Cortex of kidney (tissue), 1 donor: ENCODE data around the gene TGM2.

ENCODE experiments used
- DNase-seq: peaks from one replicate; lab custom pipeline; 2025; lab: John Stamatoyannopoulos, UW

Gene TGM2

DNA sequence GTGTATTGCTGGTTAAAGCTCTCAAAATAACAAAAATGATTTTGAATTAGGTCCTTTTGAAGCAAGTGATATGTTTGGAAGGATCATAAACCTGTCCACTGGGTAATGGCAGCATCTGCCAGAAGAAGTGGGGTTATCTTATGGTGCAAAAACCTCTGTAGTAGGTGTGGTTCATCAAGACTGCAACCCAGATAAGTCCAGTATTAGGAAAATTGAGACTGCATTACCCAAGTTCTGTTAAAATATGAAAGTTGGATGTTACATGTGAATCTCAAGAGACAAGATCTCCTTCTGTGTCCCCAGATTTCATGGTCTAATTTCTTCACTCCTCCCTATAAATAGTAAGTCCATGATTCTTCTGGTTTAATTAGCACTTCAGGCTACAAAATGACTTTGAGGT is 72.2 kb downstream of the TGM2 start:
- DNase-seq, result no peak

DNA sequence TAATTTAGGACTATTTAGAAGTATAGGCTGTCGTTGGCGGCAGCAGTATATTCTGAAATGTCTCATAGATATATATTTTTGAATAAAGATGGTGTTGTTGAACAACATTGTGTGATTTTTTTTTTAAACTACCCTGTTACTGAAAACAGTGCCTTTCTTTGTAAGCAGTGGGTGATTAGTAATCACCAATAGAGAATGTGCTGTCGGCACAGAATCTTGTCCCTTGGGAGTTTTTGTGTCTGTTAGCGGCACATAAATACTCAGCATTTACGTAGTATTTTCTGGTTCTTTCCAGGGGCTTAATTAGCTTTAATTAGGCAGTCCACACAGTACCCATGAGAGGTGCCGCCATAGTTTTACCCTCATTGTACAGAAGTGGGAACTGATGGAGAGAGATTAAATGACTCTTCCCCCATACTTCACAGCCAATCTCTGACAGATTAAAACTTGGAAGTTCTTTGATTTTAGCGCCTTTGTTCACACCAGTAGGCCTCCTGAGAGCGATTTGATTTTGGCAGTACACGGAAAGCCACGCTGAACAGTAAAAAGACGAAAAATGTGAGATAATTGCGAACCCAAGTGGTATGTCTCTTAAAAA is 72.7 kb downstream of the TGM2 start:
- no peak for DNase-seq

DNA sequence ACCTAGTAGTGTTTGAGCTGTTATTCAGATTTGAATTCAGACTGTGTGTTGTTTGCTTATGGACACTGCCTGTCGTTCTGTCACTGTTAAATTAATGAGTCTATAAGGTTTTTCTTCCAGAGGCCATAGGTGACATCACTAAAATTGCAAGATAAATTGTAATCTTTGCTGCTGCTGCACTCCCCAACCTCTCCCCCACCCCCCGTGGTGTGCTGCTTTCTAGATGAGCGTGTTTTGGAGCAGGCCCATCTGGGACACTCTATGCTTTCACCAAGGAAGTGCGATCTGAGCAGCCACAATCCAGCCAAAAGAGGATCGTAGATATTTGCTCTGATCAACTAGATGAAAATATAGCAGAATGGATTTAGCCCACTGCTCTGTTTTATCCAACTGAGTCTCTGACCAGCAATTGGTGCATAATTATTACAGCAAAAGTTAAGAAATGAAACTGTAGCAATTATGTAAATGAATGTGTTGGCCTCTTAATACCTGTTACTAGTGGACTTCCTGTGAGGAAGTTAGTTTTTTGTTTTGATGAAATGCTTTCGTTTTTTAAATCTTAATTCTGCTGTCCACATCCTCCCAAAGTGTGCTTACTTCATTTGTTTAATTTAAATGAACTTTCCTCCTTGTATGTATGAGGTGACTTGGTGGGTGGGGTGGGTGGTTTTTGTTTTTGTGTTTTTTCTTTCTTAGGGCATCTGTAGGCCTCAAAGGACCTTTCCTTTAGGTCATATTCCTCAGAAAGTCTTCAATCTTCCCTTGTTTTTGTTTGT is 73.4 kb downstream of the TGM2 start:
- no peak for DNase-seq

DNA sequence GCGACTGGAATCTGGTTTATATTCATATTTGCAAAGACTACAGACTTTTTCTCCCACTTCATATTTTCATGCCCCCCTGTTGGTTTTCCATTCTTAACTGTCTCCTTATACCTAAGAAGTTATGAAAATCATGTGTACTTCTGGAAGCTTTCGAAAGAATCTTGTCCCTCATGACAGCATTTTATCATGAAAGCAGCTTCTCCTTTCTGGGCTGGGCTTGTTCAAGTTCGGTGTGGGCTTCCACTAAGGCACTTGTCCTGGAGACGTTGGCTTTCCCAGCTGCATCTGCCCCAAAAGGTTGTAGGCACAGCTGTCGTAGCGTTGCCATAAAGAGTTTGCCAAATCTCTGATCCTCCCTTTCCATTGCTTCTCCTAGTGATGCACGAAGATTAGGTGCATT is 75.0 kb downstream of the TGM2 start:
- DNase-seq, result no peak

DNA sequence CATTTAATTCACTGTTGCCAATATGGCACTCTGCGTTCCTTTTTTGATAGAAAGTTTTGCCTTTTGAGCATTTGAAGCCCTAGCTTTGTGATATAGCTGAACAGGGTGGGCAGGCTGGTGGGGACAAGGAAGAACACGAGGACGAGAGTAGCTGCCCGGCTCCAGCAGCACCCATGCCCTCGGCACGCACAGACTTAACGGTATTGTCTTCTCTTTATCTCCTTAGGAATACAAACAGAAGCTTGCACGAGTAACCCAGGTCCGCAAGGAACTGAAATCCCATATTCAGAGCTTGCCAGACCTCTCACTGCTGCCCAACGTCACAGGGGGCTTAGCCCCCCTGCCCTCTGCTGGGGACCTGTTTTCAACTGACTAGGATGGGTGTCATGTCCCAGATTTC is 75.6 kb downstream of the TGM2 start:
- DNase-seq, result no peak

DNA sequence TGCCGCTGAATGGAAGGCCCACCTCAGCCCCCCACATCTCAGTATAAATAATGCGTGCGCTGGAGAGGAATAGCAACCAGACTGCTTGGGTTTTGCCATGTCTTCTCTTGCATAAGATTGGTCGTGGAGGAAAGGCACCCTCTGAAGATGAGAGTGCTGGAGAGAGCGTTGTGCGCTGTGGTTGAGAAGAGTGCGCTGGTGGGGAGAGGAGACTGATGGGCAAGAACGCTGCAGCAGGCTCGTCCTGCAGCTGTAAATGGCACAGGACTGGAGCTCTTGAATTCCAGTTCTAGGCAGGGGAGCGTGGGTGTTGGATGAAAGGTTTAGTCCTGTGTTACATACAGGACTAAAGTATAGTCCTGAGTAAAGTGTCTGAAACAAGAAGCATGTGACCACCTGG is 80.0 kb downstream of the TGM2 start:
- no peak for DNase-seq

DNA sequence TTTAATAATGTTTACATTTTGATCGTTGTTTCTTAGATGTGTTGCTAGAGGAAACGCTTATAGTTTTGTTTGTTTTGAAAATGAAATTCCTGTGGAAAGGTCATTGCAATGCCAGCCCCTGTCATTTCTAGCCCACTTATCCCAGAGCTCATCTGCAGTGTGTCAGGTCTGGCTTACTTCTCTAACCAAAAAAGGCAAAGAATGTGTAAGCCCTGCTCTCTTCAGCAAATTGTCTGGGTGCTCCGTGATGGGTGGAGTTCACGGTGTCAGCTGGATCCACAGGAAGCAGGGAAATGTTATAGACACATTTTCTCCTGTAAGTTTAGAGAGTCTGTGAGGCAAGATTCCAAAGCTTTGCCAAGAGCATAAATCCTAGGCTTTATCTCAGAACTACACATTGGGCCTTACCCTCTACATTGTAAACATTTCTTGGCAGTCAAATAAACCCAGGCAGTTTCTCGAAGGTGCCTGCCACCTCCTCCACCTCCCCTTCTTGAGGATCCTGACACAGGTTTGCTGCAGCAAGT is 80.6 kb downstream of the TGM2 start:
- DNase-seq, result no peak

DNA sequence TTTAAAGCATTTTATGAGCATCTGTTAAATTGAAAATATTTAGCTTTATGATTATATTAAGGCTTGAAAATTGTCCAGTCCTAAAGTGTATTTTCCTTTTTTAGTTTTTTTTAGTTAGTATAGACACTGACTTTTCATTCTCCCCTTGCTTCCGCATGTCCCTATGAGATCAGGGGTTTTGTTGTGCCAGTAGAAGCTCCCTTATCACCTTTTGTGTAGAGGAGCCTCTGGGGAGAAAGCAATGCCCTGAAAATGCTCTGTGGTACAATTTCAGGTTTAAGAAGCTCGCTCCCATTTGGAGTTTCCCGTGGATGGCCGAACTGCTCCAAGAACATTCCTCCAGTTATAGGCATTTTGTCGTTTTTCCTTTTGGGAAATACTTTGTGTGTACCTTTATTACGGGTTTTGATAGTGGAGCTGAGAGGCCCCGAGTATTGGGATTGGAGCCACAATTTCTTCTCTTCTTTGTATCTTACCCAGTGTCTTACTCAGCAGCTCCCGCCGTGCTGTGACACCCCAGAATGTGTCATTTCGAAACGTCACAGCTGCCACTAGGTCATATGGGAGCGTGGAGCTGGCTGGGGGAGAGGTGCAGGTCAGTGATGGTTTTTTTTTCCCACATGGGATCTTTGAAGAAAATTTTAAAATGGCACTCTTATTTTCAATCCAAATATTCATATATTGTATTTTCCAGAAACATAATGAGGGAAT is 81.6 kb downstream of the TGM2 start:
- no peak for DNase-seq

DNA sequence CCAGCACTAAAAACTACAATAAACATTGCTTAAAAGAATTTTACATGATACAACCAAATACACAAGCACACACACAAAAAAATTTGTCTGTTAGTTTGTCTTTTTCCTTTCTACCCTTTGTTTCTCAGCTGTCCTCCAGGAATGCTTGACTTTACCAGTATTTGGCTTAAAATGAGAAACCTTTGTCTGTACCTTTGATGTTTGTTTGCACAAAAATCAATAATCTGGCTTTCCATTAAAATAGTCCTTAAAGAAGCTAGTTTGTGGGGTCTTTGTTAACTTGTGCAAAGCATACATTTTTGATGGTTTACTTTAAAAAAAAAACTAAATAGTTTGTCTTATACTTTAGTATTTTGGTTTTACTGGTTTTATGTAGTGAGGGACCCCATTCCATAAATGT is 82.2 kb downstream of the TGM2 start:
- no peak for DNase-seq

DNA sequence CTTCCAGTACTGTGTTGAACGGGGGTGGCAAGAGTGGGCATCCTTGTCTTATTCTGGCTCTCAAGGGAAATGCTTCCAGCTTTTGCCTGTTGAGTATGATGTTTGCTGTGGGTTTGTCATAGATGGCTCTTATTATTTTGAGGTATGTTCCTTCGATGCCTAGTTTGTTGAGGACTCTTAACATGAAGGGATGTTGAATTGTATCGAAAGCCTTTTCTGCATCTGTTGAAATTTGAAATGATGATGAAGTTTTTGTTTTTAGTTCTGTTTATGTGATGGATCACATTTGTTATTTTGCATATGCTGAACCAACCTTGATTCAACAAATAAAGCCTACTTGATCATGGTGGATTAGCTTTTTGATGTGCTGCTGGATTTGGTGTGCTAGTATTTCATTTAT is 83.5 kb downstream of the TGM2 start:
- DNase-seq, result no peak

DNA sequence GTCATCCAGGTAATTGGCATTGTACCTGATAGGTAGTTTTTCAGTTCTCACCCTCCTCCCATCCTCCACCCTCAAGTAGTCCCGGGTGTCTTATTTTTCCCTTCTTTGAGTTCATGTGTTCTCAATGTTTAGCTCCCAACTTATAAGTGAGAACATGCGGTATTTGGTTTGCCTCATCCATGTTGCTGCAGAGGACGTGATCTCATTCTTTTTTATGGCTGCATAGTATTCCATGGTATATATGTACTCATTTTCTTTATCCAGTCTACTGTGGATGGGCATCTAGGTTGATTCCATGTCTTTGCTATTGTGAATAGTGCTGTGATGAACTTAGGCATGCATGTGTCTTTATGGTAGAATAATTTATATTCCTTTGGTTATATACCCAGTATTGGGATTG is 85.7 kb downstream of the TGM2 start:
- DNase-seq, result no peak

DNA sequence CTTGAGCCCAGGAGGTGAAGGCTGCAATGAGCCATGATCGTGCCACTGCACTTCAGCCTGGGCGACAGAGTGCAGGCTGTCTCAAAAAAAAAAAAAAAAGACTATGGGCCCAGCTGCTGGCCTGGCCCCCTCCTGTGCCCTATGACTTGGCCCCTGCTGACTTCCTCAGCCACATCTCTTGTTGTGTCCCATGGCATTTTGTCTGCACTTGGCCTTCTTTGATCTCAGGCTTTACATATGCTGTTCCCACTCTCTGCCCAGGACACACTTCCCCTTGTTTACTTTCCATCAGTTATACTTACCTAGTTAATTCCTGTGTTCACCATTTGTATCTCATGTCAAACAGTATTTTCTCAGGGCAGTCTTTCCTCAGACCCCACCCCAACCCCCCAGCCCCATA is 87.0 kb downstream of the TGM2 start:
- DNase-seq, result no peak
